ENCODE results near the gene APC2.

Gene APC2

GRCh38 chr19:1503089-1503924 is 53.4 kb downstream of the APC2 start:
- H3K27ac ChIP-seq (ENCODE audit: low read length): no peak overlapping the region
- H3K4me1 ChIP-seq (ENCODE audit: low read length): no peaks in the 10 kb centered on the region
- H3K4me3 ChIP-seq (ENCODE audit: low read length): no peak overlapping the region
- H3K4me2 ChIP-seq (ENCODE audit: low read length): no peak overlapping the region
- peaks cover 4% of the 10 kb centered on the region; the same call in 1 of the 2 replicates for H3K27me3 ChIP-seq (ENCODE audit: low read depth, low read length)
- no peak overlapping the region for H3K9ac ChIP-seq (ENCODE audit: low read length)
- TF ChIP-seq EZH2phosphoT487 (IDR thresholded peaks at IDR 0.05; ENCODE audit: low read depth) (no peak), CTCF (IDR thresholded peaks at IDR 0.05; ENCODE audit: low read depth, low read length) (peak; percentile 68)
- H3K79me2 ChIP-seq (ENCODE audit: low read length): no peaks in the 10 kb centered on the region
- no peaks in the 10 kb centered on the region for H3K9me3 ChIP-seq (ENCODE audit: insufficient read depth, low read length)
- no peaks in the 10 kb centered on the region for H3K36me3 ChIP-seq (replicated peaks; ENCODE audit: low read depth, low read length)
- no peaks in the 10 kb centered on the region for H4K20me1 ChIP-seq (ENCODE audit: insufficient read depth, low read length)
- H2AFZ ChIP-seq (ENCODE audit: low read depth, low read length): no peak overlapping the region

- Histone ChIP-seq H3K79me2 (ENCODE audit: low read length) (no peaks in the 10 kb centered on the region), H4K20me1 (ENCODE audit: insufficient read depth, low read length) (no peaks in the 10 kb centered on the region), H2AFZ (ENCODE audit: low read depth, low read length) (no peak overlapping the region), H3K4me1 (ENCODE audit: low read length) (no peaks in the 10 kb centered on the region), H3K9me3 (ENCODE audit: insufficient read depth, low read length) (no peaks in the 10 kb centered on the region), H3K36me3 (replicated peaks; ENCODE audit: low read depth, low read length) (no peaks in the 10 kb centered on the region), H3K27ac (ENCODE audit: low read length) (no peak overlapping the region), H3K4me3 (ENCODE audit: low read length) (no peak overlapping the region), H3K27me3 (ENCODE audit: low read depth, low read length) (peaks cover 4% of the 10 kb centered on the region; the same call in 1 of the 2 replicates), H3K9ac (ENCODE audit: low read length) (no peak overlapping the region), H3K4me2 (ENCODE audit: low read length) (no peak overlapping the region)
- TF ChIP-seq CTCF (IDR thresholded peaks at IDR 0.05; ENCODE audit: low read depth, low read length): no peak
- TF ChIP-seq EZH2phosphoT487 (IDR thresholded peaks at IDR 0.05; ENCODE audit: low read depth): no peak
These were observed 54.2 kb downstream of the APC2 start for GRCh38 chr19:1503925-1504773.

GRCh38 chr19:1505012-1505411 is 55.1 kb downstream of the APC2 start:
- Histone ChIP-seq H3K9ac (ENCODE audit: low read length) (no peak overlapping the region), H3K79me2 (ENCODE audit: low read length) (no peaks in the 10 kb centered on the region), H3K4me3 (ENCODE audit: low read length) (no peak overlapping the region), H3K9me3 (ENCODE audit: insufficient read depth, low read length) (no peaks in the 10 kb centered on the region), H2AFZ (ENCODE audit: low read depth, low read length) (no peak overlapping the region), H3K36me3 (replicated peaks; ENCODE audit: low read depth, low read length) (no peaks in the 10 kb centered on the region), H4K20me1 (ENCODE audit: insufficient read depth, low read length) (no peaks in the 10 kb centered on the region), H3K4me2 (ENCODE audit: low read length) (no peak overlapping the region), H3K27me3 (ENCODE audit: low read depth, low read length) (peaks cover 4% of the 10 kb centered on the region; the same call in 1 of the 2 replicates), H3K27ac (ENCODE audit: low read length) (no peak overlapping the region), H3K4me1 (ENCODE audit: low read length) (no peaks in the 10 kb centered on the region)
- TF ChIP-seq EZH2phosphoT487 (IDR thresholded peaks at IDR 0.05; ENCODE audit: low read depth) (no peak), CTCF (IDR thresholded peaks at IDR 0.05; ENCODE audit: low read depth, low read length) (no peak)
